OCI-M2 (cell line): ENCODE results near the gene HIPK3.
"Not testable (repeated sequence)": the region's sequence is repeated elsewhere in the genome, so short reads cannot be mapped to it uniquely, and the experiment has no call there.

ENCODE experiments used
- DNase-seq: peaks from one replicate; lab custom pipeline; 2025; ENCODE audit not compliant: unreplicated experiment; lab: John Stamatoyannopoulos, UW

The HIPK3 gene

GRCh38 chr11:33296695-33297094 lies 39.5 kb downstream of the HIPK3 start:
- DNase-seq: no peak

GRCh38 chr11:33303541-33303940 lies 46.4 kb downstream of the HIPK3 start:
- no peak for DNase-seq

- not testable (repeated sequence) for DNase-seq
These were observed 49.6 kb downstream of the HIPK3 start for GRCh38 chr11:33306821-33307220.

GRCh38 chr11:33307984-33308383 lies 50.8 kb downstream of the HIPK3 start:
- no peak for DNase-seq

- DNase-seq: no peak
These were observed 51.9 kb downstream of the HIPK3 start for GRCh38 chr11:33309118-33309517.

- no peak for DNase-seq
These were observed 53.7 kb downstream of the HIPK3 start for GRCh38 chr11:33310720-33311500.

- DNase-seq: no peak
These were observed 54.5 kb downstream of the HIPK3 start for GRCh38 chr11:33311680-33312079.

GRCh38 chr11:33315822-33316221 lies 58.6 kb downstream of the HIPK3 start:
- no peak for DNase-seq

GRCh38 chr11:33317662-33318061 lies 60.5 kb downstream of the HIPK3 start:
- no peak for DNase-seq

- no peak for DNase-seq
These were observed 63.0 kb downstream of the HIPK3 start for GRCh38 chr11:33320016-33320813.

- no peak for DNase-seq
These were observed 63.7 kb downstream of the HIPK3 start for GRCh38 chr11:33320814-33321330.

- DNase-seq: no peak
These were observed 64.2 kb downstream of the HIPK3 start for GRCh38 chr11:33321422-33321821.

- DNase-seq: no peak
These were observed 66.2 kb downstream of the HIPK3 start for GRCh38 chr11:33323421-33323820.

- no peak for DNase-seq
These were observed 67.3 kb downstream of the HIPK3 start for GRCh38 chr11:33324302-33324985.

- no peak for DNase-seq
These were observed 68.3 kb downstream of the HIPK3 start for GRCh38 chr11:33325451-33325850.

GRCh38 chr11:33329705-33330329 lies 72.6 kb downstream of the HIPK3 start:
- no peak for DNase-seq

- no peak for DNase-seq
These were observed 76.6 kb downstream of the HIPK3 start for GRCh38 chr11:33333816-33334215.

GRCh38 chr11:33334627-33335026 lies 77.4 kb downstream of the HIPK3 start:
- no peak for DNase-seq

- no peak for DNase-seq
These were observed 82.1 kb downstream of the HIPK3 start for GRCh38 chr11:33339247-33339646.

GRCh38 chr11:33344611-33345010 lies 87.4 kb downstream of the HIPK3 start:
- DNase-seq: no peak

GRCh38 chr11:33347490-33348125 lies 90.4 kb downstream of the HIPK3 start:
- no peak for DNase-seq
